Peyer's patch (tissue), 4 donors: ENCODE results near the gene CREM. TPM values are rescaled to one million over a fixed set of nuclear protein-coding genes. Genes with fewer than 3 reads are reported as not detected.

Experiments used
- DNase-seq, 3 donors: peaks; one replicate each; pipeline ENCODE4 v3.0.0-alpha.2; 2017 to 2019
- H3K27ac ChIP-seq, 4 donors: fragments of 200-600 bp; sonication (generic); one replicate each; pipeline ENCODE4 v1.5.1; 2016 to 2019
- H3K27me3 ChIP-seq, 2 donors: fragments of 200-600 bp; sonication (generic); one replicate each; pipeline ENCODE4 v1.5.1; 2019
- H3K36me3 ChIP-seq, 3 donors: fragments of 200-600 bp; sonication (generic); one replicate each; pipeline ENCODE4 v1.5.1; 2016 to 2019
- H3K4me1 ChIP-seq, 4 donors: fragments of 200-600 bp; sonication (generic); one replicate each; pipeline ENCODE4 v1.5.1; 2016 to 2019
- H3K4me3 ChIP-seq, 4 donors: fragments of 200-600 bp; sonication (generic); 1 replicate in 3 of 4; 2 replicates in 1 of 4; pipeline ENCODE4 v1.5.1; 2016 to 2019; ENCODE audit warnings: mild to moderate bottlenecking in 1 of 4
- H3K9me3 ChIP-seq, 4 donors: fragments of 200-600 bp; sonication (generic); one replicate each; pipeline ENCODE4 v1.5.1; 2016 to 2019; ENCODE audit warnings: mild to moderate bottlenecking in 1 of 4
- POLR2A ChIP-seq, 2 donors: fragments of 450-650 bp; IDR thresholded peaks; one replicate each; pipeline ENCODE4 v1.5.1; 2017; ENCODE audit warnings: antibody characterized with exemption in 2 of 2, mild to moderate bottlenecking in 2 of 2, moderate library complexity in 2 of 2
- total RNA-seq, 4 donors: library from RNA; depleted of rRNA; stranded (reverse); fragments of >200 nt; gene quantifications; one replicate each; pipeline ENCODE4 v1.1.0, GENCODE V29; 2016
- TF ChIP-seq, protein P1 (sequence below), 6 experiments: fragments of 450-650 bp in 4 of 6; fragments of 200-600 bp in 2 of 6; sonication (generic) in 1 of 6; IDR thresholded peaks; one replicate each; pipeline ENCODE4 v1.5.1; 2017 to 2019; ENCODE audit warnings: antibody characterized with exemption in 6 of 6, mild to moderate bottlenecking in 3 of 6, moderate library complexity in 1 of 6

CREM gene
- total RNA-seq, 4 donors from 2014 or later, result 13.9 to 19.0 (median 16.0) TPM

DNA sequence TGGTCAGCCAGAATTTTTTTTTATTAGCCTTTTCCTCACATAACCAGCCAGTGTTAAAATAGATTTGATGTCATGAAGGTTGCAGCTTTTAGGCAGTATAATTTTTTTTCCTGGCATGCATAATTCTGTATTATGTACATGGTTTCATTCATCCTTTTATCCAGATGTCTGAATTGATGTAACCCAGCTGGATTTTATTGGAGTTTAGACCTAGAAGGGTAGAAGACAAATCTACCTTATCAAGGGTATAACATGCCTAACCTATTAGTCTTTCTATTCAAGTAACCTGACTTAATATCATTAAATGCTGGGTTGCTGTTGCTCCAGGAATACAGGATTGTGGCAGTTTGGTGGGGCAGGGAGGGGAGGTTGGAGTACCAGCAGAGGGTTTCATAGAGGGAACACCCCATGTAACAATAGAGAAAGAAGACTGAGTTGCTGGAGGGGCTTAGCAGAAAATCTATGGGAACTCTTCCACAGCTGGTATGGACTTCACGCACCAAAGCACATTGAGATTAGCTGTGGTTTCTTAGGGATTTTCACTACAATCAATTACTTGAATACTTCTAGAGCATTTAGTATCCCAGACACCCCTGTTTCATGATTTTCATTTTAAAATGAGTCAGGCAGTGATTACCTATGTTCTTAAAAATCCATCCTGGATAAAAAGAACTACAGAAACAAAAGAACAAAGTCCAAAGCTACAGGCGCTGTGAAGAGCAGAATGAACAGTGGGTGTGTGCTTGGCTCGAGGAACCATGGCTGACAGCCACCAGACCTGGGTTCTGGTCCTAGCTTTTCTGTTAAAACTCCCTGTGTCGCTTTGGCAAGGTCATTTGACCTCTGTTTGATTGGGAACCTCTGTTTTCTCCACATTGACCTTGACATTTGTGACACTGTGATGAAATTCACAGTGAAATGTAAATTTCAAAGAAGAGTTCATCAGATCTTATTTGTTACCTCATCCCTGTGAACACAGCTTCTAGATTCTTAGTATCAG lies 93.5 kb downstream of the CREM start:
- no peak overlapping the region for H3K27ac ChIP-seq
- no peak for DNase-seq
- no peaks in the 10 kb centered on the region for H3K36me3 ChIP-seq
- H3K4me1 ChIP-seq, result no peaks in the 10 kb centered on the region
- H3K9me3 ChIP-seq, result no peaks in the 10 kb centered on the region
- no peak for TF ChIP-seq POLR2A (IDR thresholded peaks at IDR 0.05)
- TF ChIP-seq, protein P1, sequence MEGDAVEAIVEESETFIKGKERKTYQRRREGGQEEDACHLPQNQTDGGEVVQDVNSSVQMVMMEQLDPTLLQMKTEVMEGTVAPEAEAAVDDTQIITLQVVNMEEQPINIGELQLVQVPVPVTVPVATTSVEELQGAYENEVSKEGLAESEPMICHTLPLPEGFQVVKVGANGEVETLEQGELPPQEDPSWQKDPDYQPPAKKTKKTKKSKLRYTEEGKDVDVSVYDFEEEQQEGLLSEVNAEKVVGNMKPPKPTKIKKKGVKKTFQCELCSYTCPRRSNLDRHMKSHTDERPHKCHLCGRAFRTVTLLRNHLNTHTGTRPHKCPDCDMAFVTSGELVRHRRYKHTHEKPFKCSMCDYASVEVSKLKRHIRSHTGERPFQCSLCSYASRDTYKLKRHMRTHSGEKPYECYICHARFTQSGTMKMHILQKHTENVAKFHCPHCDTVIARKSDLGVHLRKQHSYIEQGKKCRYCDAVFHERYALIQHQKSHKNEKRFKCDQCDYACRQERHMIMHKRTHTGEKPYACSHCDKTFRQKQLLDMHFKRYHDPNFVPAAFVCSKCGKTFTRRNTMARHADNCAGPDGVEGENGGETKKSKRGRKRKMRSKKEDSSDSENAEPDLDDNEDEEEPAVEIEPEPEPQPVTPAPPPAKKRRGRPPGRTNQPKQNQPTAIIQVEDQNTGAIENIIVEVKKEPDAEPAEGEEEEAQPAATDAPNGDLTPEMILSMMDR (IDR thresholded peaks at IDR 0.05), result no peak
- no peak overlapping the region for H3K4me3 ChIP-seq
- no peaks in the 10 kb centered on the region for H3K27me3 ChIP-seq

DNA sequence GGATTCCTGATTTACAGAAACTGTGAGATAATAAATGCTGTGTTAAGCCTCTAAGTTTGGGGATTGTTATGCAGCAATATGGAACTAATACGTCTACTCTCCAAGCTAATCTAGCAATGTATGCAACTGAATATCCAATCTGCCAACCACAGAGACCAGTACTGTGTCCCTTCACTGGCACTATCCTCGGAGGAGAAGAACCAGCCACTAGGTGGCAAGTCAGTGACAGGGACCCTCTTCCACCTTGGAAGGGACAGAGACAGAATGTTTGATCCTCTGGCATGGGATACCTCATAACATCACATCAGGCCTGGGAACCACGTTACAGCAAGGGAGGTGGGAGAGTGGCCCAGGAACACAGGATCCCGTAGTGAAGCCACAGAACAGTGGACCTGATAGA lies 96.4 kb downstream of the CREM start:
- no peak overlapping the region for H3K4me3 ChIP-seq
- no peaks in the 10 kb centered on the region for H3K4me1 ChIP-seq
- H3K27me3 ChIP-seq, result no peaks in the 10 kb centered on the region
- no peaks in the 10 kb centered on the region for H3K9me3 ChIP-seq
- no peaks in the 10 kb centered on the region for H3K36me3 ChIP-seq
- TF ChIP-seq POLR2A (IDR thresholded peaks at IDR 0.05), result no peak
- TF ChIP-seq, protein P1 (IDR thresholded peaks at IDR 0.05), result no peak
- no peak for DNase-seq
- no peak overlapping the region for H3K27ac ChIP-seq

DNA sequence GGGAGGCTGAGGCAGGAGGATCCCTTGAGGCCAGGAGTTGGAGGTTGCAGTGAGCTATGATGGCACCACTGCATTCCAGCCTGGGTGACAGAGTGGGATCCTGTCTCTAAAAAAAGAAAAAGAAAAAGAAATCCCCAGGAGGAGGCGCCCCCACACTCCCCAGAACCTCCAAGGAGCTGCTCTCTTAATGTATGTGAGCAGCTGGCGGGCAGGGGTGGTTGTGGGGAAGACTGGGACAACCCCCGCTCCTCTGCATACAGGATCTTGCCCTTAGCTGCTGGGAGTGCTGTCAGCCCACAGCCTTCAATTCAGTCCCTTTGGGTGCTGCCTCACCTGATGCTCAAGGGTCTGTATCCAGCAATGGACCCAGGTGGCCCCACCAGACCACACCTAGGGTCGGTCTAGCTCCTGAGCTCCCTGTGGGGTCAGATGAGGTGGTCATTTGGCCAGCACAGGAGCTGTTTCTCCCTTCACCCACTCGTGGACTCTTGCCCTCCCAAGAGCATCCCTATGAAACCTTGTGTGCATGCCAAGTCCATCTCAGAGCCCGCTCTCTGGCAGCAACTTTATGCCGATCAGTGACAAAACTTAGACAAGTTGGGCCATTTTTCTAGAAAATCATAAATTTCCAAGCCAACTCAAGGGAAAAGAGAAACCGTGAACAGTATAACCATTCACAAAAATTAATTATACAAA lies 97.5 kb downstream of the CREM start:
- Histone ChIP-seq H3K27me3 (no peaks in the 10 kb centered on the region), H3K4me3 (no peak overlapping the region), H3K36me3 (no peaks in the 10 kb centered on the region), H3K27ac (no peak overlapping the region), H3K4me1 (no peaks in the 10 kb centered on the region), H3K9me3 (no peaks in the 10 kb centered on the region)
- DNase-seq, result no peak
- no peak for TF ChIP-seq POLR2A (IDR thresholded peaks at IDR 0.05)
- TF ChIP-seq, protein P1 (IDR thresholded peaks at IDR 0.05), result no peak

DNA sequence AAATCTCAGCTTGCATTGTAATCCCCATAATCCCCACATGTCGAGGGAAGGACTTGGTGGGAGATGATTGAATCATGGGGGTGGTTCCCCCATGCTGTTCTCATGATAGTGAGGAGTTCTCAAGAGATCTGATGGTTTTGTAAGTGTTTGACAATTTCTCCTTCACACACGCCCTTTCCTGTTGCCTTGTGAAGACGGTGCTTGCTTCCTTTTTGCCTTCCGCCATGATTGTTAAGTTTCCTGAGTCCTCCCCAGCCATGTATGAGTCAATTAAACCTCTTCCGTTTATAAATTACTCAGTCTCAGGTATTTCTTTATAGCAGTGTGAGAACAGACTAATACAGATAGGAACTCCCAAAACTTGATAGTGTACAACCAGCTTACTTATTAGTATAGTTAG lies 98.6 kb downstream of the CREM start:
- TF ChIP-seq POLR2A (IDR thresholded peaks at IDR 0.05), result no peak
- TF ChIP-seq, protein P1 (IDR thresholded peaks at IDR 0.05), result no peak
- Histone ChIP-seq H3K27ac (no peak overlapping the region), H3K27me3 (no peaks in the 10 kb centered on the region), H3K4me3 (no peak overlapping the region), H3K9me3 (no peaks in the 10 kb centered on the region), H3K4me1 (no peaks in the 10 kb centered on the region), H3K36me3 (no peaks in the 10 kb centered on the region)
- DNase-seq, result no peak

DNA sequence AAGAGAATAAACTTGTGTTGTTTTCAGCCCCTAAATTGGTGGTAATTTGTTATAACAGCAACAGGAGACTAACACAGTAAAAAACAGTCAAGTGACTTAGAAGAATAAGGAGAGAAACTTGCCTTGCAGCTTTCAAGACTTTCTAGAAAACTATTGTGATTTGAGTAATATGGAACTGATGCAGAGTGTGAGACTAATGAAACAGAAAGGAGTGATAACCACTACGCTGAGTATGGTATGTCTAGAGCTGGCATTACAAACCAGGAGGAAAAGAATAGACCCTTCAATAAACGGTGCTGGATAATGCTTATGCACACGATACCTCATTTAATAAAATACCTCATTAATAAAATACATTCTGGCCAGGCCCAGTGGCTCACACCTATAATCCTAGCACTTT lies 99.9 kb downstream of the CREM start:
- H3K4me3 ChIP-seq, result no peak overlapping the region
- no peaks in the 10 kb centered on the region for H3K9me3 ChIP-seq
- H3K27ac ChIP-seq, result no peak overlapping the region
- no peaks in the 10 kb centered on the region for H3K36me3 ChIP-seq
- no peak for DNase-seq
- no peaks in the 10 kb centered on the region for H3K4me1 ChIP-seq
- no peaks in the 10 kb centered on the region for H3K27me3 ChIP-seq
- TF ChIP-seq, protein P1 (IDR thresholded peaks at IDR 0.05), result no peak
- no peak for TF ChIP-seq POLR2A (IDR thresholded peaks at IDR 0.05)
